ENCODE measurements around the gene SLC11A1. TPM values are rescaled to one million over a fixed set of nuclear protein-coding genes. Genes with fewer than 3 reads are reported as not detected.

SLC11A1 gene
- total and polyA plus RNA-seq, 2 donors (not counting 1 experiment from before 2014, with no cell fraction given), result 6.5 to 65.3 TPM

DNA sequence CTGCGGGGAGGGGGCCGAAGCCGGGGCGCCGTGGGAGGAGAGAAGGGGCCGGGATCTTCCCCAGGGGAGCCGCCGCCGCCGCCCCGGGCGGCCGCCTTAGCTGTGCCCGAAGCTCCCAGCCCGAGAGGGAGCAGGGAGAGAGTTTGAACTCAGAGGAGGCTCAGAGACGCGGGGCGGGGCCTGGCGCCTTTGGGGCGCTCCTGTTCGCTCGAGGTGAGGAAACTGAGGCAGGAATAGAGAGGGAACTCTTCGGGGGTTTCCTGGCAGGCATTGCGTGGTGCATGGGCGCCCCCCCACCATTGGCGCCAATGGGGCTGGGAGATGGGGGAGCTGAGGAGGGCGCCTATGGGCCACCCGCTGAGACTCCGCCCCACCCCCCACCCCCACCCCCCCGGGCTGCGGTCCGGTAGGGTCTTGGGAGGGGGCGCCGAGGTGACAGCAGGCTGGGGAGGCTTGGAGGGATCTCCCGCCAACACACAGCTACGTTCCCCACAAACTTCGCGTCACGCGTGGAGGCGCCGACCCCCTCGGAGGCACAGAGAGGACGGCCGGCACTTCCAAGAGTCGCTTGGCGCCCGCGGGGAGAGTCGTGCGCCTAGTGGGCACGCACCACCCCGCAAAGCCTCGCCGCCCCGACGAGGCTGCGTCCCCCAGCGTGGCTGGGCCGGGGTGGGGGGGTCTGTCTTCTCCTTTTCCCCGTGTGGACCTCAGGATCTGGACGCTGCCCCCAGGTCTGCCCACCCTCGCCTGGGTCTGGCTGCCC, 18.3 kb downstream of the SLC11A1 start:
- Mint-ChIP-seq H3K27me3 (no peaks in the 10 kb centered on the region), H3K4me1 (peaks cover 65% of the 10 kb centered on the region), H3K27ac (peak overlapping the region; percentile 89), H3K4me3 (peak overlapping the region; percentile 90), H3K9me3 (ENCODE audit: insufficient read depth) (no peaks in the 10 kb centered on the region)
- H3K36me3 ChIP-seq (replicated peaks in 1 of 2; ENCODE audit: control extremely low read depth in 1 of 2, control insufficient read depth in 1 of 2, extremely low read depth in 1 of 2, insufficient read depth in 2 of 2, low read length in 1 of 2), result peaks cover 2 to 33% of the 10 kb centered on the region in 2 experiments
- H3K9me3 ChIP-seq (ENCODE audit: control extremely low read depth in 1 of 3, control insufficient read depth in 2 of 3, insufficient read depth in 1 of 3, low read length in 2 of 3), result peaks cover 0 to 19% (median 0%) of the 10 kb centered on the region in 3 donors
- H3K4me1 ChIP-seq (ENCODE audit: control insufficient read depth in 2 of 2, insufficient read depth in 2 of 2, low read length in 2 of 2), result peaks cover 48 to 69% of the 10 kb centered on the region in 2 donors
- DNase-seq (peak; percentile 59), ATAC-seq (ENCODE audit: low read depth) (no peak)
- H3K27ac ChIP-seq (ENCODE audit: low read length in 2 of 2), result peak overlapping the region; percentile 62 to 84
- TF ChIP-seq, protein P1, sequence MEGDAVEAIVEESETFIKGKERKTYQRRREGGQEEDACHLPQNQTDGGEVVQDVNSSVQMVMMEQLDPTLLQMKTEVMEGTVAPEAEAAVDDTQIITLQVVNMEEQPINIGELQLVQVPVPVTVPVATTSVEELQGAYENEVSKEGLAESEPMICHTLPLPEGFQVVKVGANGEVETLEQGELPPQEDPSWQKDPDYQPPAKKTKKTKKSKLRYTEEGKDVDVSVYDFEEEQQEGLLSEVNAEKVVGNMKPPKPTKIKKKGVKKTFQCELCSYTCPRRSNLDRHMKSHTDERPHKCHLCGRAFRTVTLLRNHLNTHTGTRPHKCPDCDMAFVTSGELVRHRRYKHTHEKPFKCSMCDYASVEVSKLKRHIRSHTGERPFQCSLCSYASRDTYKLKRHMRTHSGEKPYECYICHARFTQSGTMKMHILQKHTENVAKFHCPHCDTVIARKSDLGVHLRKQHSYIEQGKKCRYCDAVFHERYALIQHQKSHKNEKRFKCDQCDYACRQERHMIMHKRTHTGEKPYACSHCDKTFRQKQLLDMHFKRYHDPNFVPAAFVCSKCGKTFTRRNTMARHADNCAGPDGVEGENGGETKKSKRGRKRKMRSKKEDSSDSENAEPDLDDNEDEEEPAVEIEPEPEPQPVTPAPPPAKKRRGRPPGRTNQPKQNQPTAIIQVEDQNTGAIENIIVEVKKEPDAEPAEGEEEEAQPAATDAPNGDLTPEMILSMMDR (IDR thresholded peaks at IDR 0.05), result no peak
- no peak for TF ChIP-seq EZH2 (IDR thresholded peaks at IDR 0.05; ENCODE audit: borderline replicate concordance, insufficient read depth, low read depth, low read length, poor library complexity, severe bottlenecking)
- intact Hi-C loops (cut with micrococcal nuclease), result no loop called here
- H3K4me2 ChIP-seq (replicated peaks; ENCODE audit: low read depth, low read length, poor library complexity, severe bottlenecking), result peak overlapping the region; percentile 90
- H3K4me3 ChIP-seq (ENCODE audit: control extremely low read depth in 1 of 5, extremely low read depth in 1 of 5, insufficient read depth in 1 of 5, low read depth in 2 of 5, low read length in 4 of 5), result peak overlapping the region; percentile 57 to 90 (median 89)
- WGBS (ENCODE audit: insufficient coverage), result under 1% methylated on average over 47 of the region's 63 CpGs
- POLR2A ChIA-PET, result interaction anchor here (0.6 to 1.5 kb wide), 12 partner anchors 20 to 492 kb away, joined by 3 to 6 read pairs (median 3); partner anchors contain the start of genes AAMP, CATIP and PNKD
- H3K9ac ChIP-seq (ENCODE audit: low read length), result peak overlapping the region; percentile 78
- peaks cover 20% of the 10 kb centered on the region for H3K79me2 ChIP-seq (ENCODE audit: control insufficient read depth, insufficient read depth, low read length)
- peak overlapping the region; percentile 72 for H2AFZ ChIP-seq (ENCODE audit: insufficient read depth, low read depth, low read length, poor library complexity, severe bottlenecking)
- CTCF ChIA-PET, result interaction anchor here (1.0 to 1.4 kb wide), 3 partner anchors 44 to 128 kb away, joined by 3 to 8 read pairs (median 6); partner anchors contain the start of gene CATIP
- H3K27me3 ChIP-seq (replicated peaks in 1 of 4; ENCODE audit: control extremely low read depth in 1 of 4, control insufficient read depth in 3 of 4, insufficient read depth in 4 of 4, low read length in 3 of 4), result no peaks in the 10 kb centered on the region
- H4K20me1 ChIP-seq (ENCODE audit: control insufficient read depth, insufficient read depth, low read length, poor library complexity, severe bottlenecking), result peaks cover 35% of the 10 kb centered on the region

Measured in B cell (primary cell).